H9 (cell line): ENCODE results near the gene SMAD7. TPM values are rescaled to one million over a fixed set of nuclear protein-coding genes. Genes with fewer than 3 reads are reported as not detected.

Source experiments
- DNase-seq: peaks from one replicate; pipeline ENCODE4 v3.0.0-alpha.2; 2017
- H2AFZ ChIP-seq: one replicate; pipeline ENCODE4 v1.6.1; 2013; ENCODE audit warnings: mild to moderate bottlenecking, low read length, control low read depth, moderate library complexity
- H2AK5ac ChIP-seq: 2 replicates; pipeline ENCODE4 v1.6.1; 2013; ENCODE audit warnings: low read length, control low read depth, mixed read lengths; ENCODE audit not compliant: insufficient read length
- H2BK120ac ChIP-seq: one replicate; pipeline ENCODE4 v1.6.1; 2013; ENCODE audit warnings: low read depth, mild to moderate bottlenecking, low read length, control low read depth, inconsistent platforms; ENCODE audit not compliant: poor library complexity, severe bottlenecking
- H2BK12ac ChIP-seq: 2 replicates; pipeline ENCODE4 v1.6.1; 2013; ENCODE audit warnings: low read length, control low read depth, mixed read lengths, low read depth; ENCODE audit not compliant: insufficient read length
- H2BK15ac ChIP-seq: 2 replicates; pipeline ENCODE4 v1.6.1; 2013; ENCODE audit warnings: low read depth, low read length, control low read depth
- H2BK20ac ChIP-seq: one replicate; pipeline ENCODE4 v1.6.1; 2013; ENCODE audit warnings: low read depth, mild to moderate bottlenecking, low read length, control low read depth, inconsistent platforms; ENCODE audit not compliant: poor library complexity, severe bottlenecking
- H2BK5ac ChIP-seq: 2 replicates; pipeline ENCODE4 v1.6.1; 2013; ENCODE audit warnings: low read length, control low read depth, mixed read lengths; ENCODE audit not compliant: insufficient read length
- H3K14ac ChIP-seq: 2 replicates; pipeline ENCODE4 v1.6.1; 2013; ENCODE audit warnings: low read length, control low read depth; ENCODE audit not compliant: insufficient read depth
- H3K18ac ChIP-seq: 2 replicates; pipeline ENCODE4 v1.6.1; 2013; ENCODE audit warnings: low read depth, mild to moderate bottlenecking, mixed read lengths, low read length, control low read depth; ENCODE audit not compliant: insufficient read length
- H3K23ac ChIP-seq: 2 replicates; pipeline ENCODE4 v1.6.1; 2013; ENCODE audit warnings: low read length, control low read depth, mixed read lengths, low read depth; ENCODE audit not compliant: insufficient read length
- H3K23me2 ChIP-seq: 2 replicates; pipeline ENCODE4 v1.6.1; 2013; ENCODE audit warnings: low read depth, mild to moderate bottlenecking, mixed read lengths, low read length, control low read depth; ENCODE audit not compliant: insufficient read length, poor library complexity, severe bottlenecking
- H3K27ac ChIP-seq: 2 replicates; pipeline ENCODE4 v1.5.1; 2013; ENCODE audit warnings: low read length, control low read depth, mixed read lengths, low read depth; ENCODE audit not compliant: insufficient read length
- H3K27me3 ChIP-seq: 2 replicates; pipeline ENCODE4 v1.6.1; 2013; ENCODE audit warnings: low read length, control low read depth, inconsistent platforms; ENCODE audit not compliant: insufficient read depth
- H3K4ac ChIP-seq: 2 replicates; pipeline ENCODE4 v1.6.1; 2013; ENCODE audit warnings: low read depth, mild to moderate bottlenecking, control low read depth, inconsistent platforms, low read length, moderate library complexity
- H3K4me1 ChIP-seq: 2 replicates; pipeline ENCODE4 v1.6.1; 2013; ENCODE audit warnings: low read length, control low read depth, inconsistent platforms; ENCODE audit not compliant: insufficient read depth
- H3K4me2 ChIP-seq: 2 replicates; pipeline ENCODE4 v1.6.1; 2013; ENCODE audit warnings: low read length, control low read depth, mixed read lengths; ENCODE audit not compliant: insufficient read length, insufficient read depth
- H3K56ac ChIP-seq: 2 replicates; pipeline ENCODE4 v1.6.1; 2013; ENCODE audit warnings: low read depth, mild to moderate bottlenecking, mixed read lengths, low read length, control low read depth; ENCODE audit not compliant: insufficient read length
- H3K79me1 ChIP-seq: 2 replicates; pipeline ENCODE4 v1.6.1; 2013; ENCODE audit warnings: low read depth, mild to moderate bottlenecking, moderate library complexity, low read length, control low read depth, inconsistent platforms; ENCODE audit not compliant: insufficient read depth, poor library complexity, severe bottlenecking
- H3K79me2 ChIP-seq: 2 replicates; pipeline ENCODE4 v1.6.1; 2013; ENCODE audit warnings: low read length, control low read depth, inconsistent platforms; ENCODE audit not compliant: insufficient read depth
- H3K9ac ChIP-seq: 2 replicates; pipeline ENCODE4 v1.6.1; 2013; ENCODE audit warnings: low read length, control low read depth, mixed read lengths; ENCODE audit not compliant: insufficient read length; ENCODE audit errors: extremely low read depth
- H3K9me3 ChIP-seq: one replicate; pipeline ENCODE4 v1.6.1; 2013; ENCODE audit warnings: low read depth, low read length, inconsistent platforms; ENCODE audit not compliant: control insufficient read depth
- H3T11ph ChIP-seq: one replicate; pipeline ENCODE4 v1.6.1; 2013; ENCODE audit warnings: mild to moderate bottlenecking, low read length, control low read depth, inconsistent platforms
- H4K20me1 ChIP-seq: one replicate; pipeline ENCODE4 v1.6.1; 2013; ENCODE audit not compliant: control insufficient read depth, insufficient read length, insufficient read depth
- H4K5ac ChIP-seq: 2 replicates; pipeline ENCODE4 v1.6.1; 2013; ENCODE audit warnings: low read depth, mild to moderate bottlenecking, mixed read lengths, low read length, control low read depth; ENCODE audit not compliant: insufficient read length
- H4K8ac ChIP-seq: replicated peaks from 2 replicates; pipeline ENCODE4 v1.6.1; 2013; ENCODE audit warnings: low read length, control low read depth, mixed read lengths, low read depth; ENCODE audit not compliant: insufficient read length
- H4K91ac ChIP-seq: 2 replicates; pipeline ENCODE4 v1.6.1; 2013; ENCODE audit warnings: low read depth, mild to moderate bottlenecking, moderate library complexity, mixed read lengths, low read length, control low read depth; ENCODE audit not compliant: insufficient read length
- H3K27ac Mint-ChIP-seq, 3 experiments: 2 replicates in 2 of 3; 3 replicates in 1 of 3; pipeline ENCODE4 v1.8.0; 2020 to 2021; ENCODE audit warnings: mixed read lengths in 3 of 3, mild to moderate bottlenecking in 1 of 3, moderate library complexity in 1 of 3
- H3K27me3 Mint-ChIP-seq: 2 replicates; pipeline ENCODE4 v1.8.0; 2021; ENCODE audit warnings: low read depth, mild to moderate bottlenecking, moderate library complexity, mixed read lengths
- H3K36me3 Mint-ChIP-seq, 3 experiments: 2 replicates in 2 of 3; 3 replicates in 1 of 3; pipeline ENCODE4 v1.8.0; 2020 to 2021; ENCODE audit warnings: low read depth in 3 of 3, mixed read lengths in 3 of 3; ENCODE audit not compliant: insufficient read depth in 1 of 3
- H3K4me1 Mint-ChIP-seq, 2 experiments: 2 replicates each; pipeline ENCODE4 v1.8.0; 2020; ENCODE audit warnings: mixed read lengths in 2 of 2
- H3K4me3 Mint-ChIP-seq, 2 experiments: 2 replicates in 1 of 2; 3 replicates in 1 of 2; pipeline ENCODE4 v1.8.0; 2020 to 2021; ENCODE audit warnings: mild to moderate bottlenecking in 2 of 2, mixed read lengths in 2 of 2, moderate library complexity in 1 of 2
- H3K9me3 Mint-ChIP-seq, 2 experiments: 2 replicates in 1 of 2; 3 replicates in 1 of 2; pipeline ENCODE4 v1.8.0; 2020; ENCODE audit warnings: mild to moderate bottlenecking in 2 of 2, mixed read lengths in 2 of 2, moderate library complexity in 1 of 2
- WGBS: extraction: QIAGEN DNeasy Blood & Tissue Kit; methylation state at CpG from one replicate; pipeline ENCODE4 v1.1.7; 2013; ENCODE audit warnings: missing lambda C conversion rate, low lambda C conversion rate, mixed read lengths; ENCODE audit not compliant: insufficient read length; ENCODE audit errors: extremely low coverage; 5-methylcytosine and 5-hydroxymethylcytosine counted together
- total RNA-seq: library from RNA; stranded (reverse); gene quantifications from 2 replicates; pipeline ENCODE4 v1.2.1, GENCODE V29; 2021
- TF ChIP-seq, protein P1 (sequence below): fragments of 200-600 bp; sonication (generic); conservative IDR thresholded peaks from 3 replicates; pipeline ENCODE4 v1.8.0; 2021; ENCODE audit warnings: antibody characterized with exemption, mild to moderate bottlenecking

The SMAD7 gene
- total RNA-seq, 1 experiment from 2014 or later = 27.7 TPM

DNA sequence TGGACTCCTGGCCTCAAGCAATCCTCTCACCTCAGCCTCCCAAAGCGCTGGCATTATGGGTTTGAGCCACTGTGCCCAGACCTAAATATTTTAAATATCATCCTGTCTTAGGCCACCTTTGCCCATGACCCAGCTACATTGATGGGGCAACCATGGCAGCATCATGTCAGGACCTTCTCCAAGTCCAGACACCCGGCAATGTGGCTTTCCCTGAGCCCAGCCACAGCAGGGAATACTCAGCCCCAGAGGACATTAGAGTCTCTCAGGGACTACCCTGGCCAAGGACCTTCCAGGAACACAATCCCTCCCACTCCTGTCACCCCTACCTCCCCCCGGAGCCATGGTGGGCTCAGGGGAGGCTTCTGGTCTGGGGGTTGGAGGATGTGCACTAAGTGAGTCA, 72.8 kb downstream of the SMAD7 start:
- no peak overlapping the region for H3K18ac ChIP-seq
- H3K4me1 ChIP-seq = peaks cover 3% of the 10 kb centered on the region; the same call in 1 of the 2 replicates
- H4K5ac ChIP-seq = no peak overlapping the region
- H3K36me3 Mint-ChIP-seq = no peaks in the 10 kb centered on the region
- no peaks in the 10 kb centered on the region; a peak in 2 of 5 replicates for H3K9me3 Mint-ChIP-seq
- H3K79me1 ChIP-seq = no peaks in the 10 kb centered on the region
- no peak overlapping the region for H3K56ac ChIP-seq
- H3K79me2 ChIP-seq = no peaks in the 10 kb centered on the region
- H2BK5ac ChIP-seq = no peak overlapping the region
- H3K4me1 Mint-ChIP-seq = peaks cover 15 to 30% of the 10 kb centered on the region in 2 experiments
- H3K27me3 Mint-ChIP-seq = peaks cover 11% of the 10 kb centered on the region
- WGBS = no CpG with 5 or more reads among the region's 3 CpGs
- H3K27me3 ChIP-seq = no peaks in the 10 kb centered on the region
- no peak for DNase-seq
- no peak overlapping the region for H3K4ac ChIP-seq
- no peaks in the 10 kb centered on the region for H3K23me2 ChIP-seq
- H3T11ph ChIP-seq = no peak overlapping the region
- no peak overlapping the region for H2BK15ac ChIP-seq
- H4K8ac ChIP-seq = no peak overlapping the region
- H3K9ac ChIP-seq = no peak overlapping the region
- no peak overlapping the region for H2BK12ac ChIP-seq
- H3K9me3 ChIP-seq = no peaks in the 10 kb centered on the region
- no peak overlapping the region for H2AFZ ChIP-seq
- no peak overlapping the region for H3K23ac ChIP-seq
- no peak overlapping the region for H2BK120ac ChIP-seq
- H4K91ac ChIP-seq = no peak overlapping the region
- H4K20me1 ChIP-seq = no peaks in the 10 kb centered on the region
- H3K27ac ChIP-seq = no peak overlapping the region
- H3K4me2 ChIP-seq = no peak overlapping the region
- H2AK5ac ChIP-seq = no peak overlapping the region
- TF ChIP-seq, protein P1, sequence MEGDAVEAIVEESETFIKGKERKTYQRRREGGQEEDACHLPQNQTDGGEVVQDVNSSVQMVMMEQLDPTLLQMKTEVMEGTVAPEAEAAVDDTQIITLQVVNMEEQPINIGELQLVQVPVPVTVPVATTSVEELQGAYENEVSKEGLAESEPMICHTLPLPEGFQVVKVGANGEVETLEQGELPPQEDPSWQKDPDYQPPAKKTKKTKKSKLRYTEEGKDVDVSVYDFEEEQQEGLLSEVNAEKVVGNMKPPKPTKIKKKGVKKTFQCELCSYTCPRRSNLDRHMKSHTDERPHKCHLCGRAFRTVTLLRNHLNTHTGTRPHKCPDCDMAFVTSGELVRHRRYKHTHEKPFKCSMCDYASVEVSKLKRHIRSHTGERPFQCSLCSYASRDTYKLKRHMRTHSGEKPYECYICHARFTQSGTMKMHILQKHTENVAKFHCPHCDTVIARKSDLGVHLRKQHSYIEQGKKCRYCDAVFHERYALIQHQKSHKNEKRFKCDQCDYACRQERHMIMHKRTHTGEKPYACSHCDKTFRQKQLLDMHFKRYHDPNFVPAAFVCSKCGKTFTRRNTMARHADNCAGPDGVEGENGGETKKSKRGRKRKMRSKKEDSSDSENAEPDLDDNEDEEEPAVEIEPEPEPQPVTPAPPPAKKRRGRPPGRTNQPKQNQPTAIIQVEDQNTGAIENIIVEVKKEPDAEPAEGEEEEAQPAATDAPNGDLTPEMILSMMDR = no peak
- no peak overlapping the region; a peak in 1 of 7 replicates for H3K27ac Mint-ChIP-seq
- no peak overlapping the region; the same call in 1 of the 2 replicates for H3K14ac ChIP-seq
- H3K4me3 Mint-ChIP-seq = no peak overlapping the region
- no peak overlapping the region for H2BK20ac ChIP-seq
